K562 (cell line): ENCODE measurements around the gene ACAT2. TPM values are rescaled to one million over a fixed set of nuclear protein-coding genes. Genes with fewer than 3 reads are reported as not detected.

Experiments
- BDP1 ChIP-seq: IDR thresholded peaks from 3 replicates; pipeline ENCODE4 v1.6.1; 2011; ENCODE audit not compliant: insufficient read length, insufficient read depth
- EP400 ChIP-seq: fragments of 450-650 bp; IDR thresholded peaks from 2 replicates; pipeline ENCODE4 v1.6.1; 2017; ENCODE audit warnings: antibody characterized with exemption, mild to moderate bottlenecking, moderate library complexity
- FOXK1 ChIP-seq: sonication (generic); formaldehyde crosslinking; IDR thresholded peaks from 2 replicates; pipeline ENCODE4 v1.8.0; 2022; ENCODE audit warnings: missing genetic modification reagents, mild to moderate bottlenecking, borderline replicate concordance
- HCFC1 ChIP-seq: IDR thresholded peaks from 2 replicates; pipeline ENCODE4 v1.6.1; 2012; ENCODE audit warnings: low read depth, low read length, improper control_type of control experiment
- HMGN3 ChIP-seq: IDR thresholded peaks from 2 replicates; pipeline ENCODE4 v1.6.1; 2011; ENCODE audit warnings: borderline replicate concordance, low read depth, mild to moderate bottlenecking, mixed read lengths, low read length; ENCODE audit not compliant: insufficient read length; ENCODE audit errors: extremely low read depth
- HOXB6 ChIP-seq: fragments of 250-450 bp; sonication (Bioruptor Pico); IDR thresholded peaks from 2 replicates; pipeline ENCODE4 v1.5.1; 2022; ENCODE audit warnings: mild to moderate bottlenecking, borderline replicate concordance
- MYC ChIP-seq, 2 experiments: fragments of 250-450 bp in 1 of 2; sonication (Bioruptor Pico) in 1 of 2; IDR thresholded peaks; 2 replicates each; pipeline versions ENCODE4 v1.5.1 to v1.6.1; 2012 to 2021; ENCODE audit warnings: low read depth in 2 of 2, borderline replicate concordance in 1 of 2, improper control_type of control experiment in 1 of 2, low read length in 1 of 2, mild to moderate bottlenecking in 1 of 2, moderate library complexity in 1 of 2
- NCOA6 ChIP-seq: fragments of 450-650 bp; IDR thresholded peaks from 2 replicates; pipeline ENCODE4 v1.6.1; 2017; ENCODE audit warnings: mild to moderate bottlenecking
- RBBP5 ChIP-seq: fragments of 200-600 bp; sonication (generic); IDR thresholded peaks from 2 replicates; pipeline ENCODE4 v1.6.1; 2012; ENCODE audit warnings: borderline replicate concordance, mild to moderate bottlenecking, low read length, control low read depth, inconsistent platforms; ENCODE audit not compliant: insufficient read depth, poor library complexity, severe bottlenecking
- RHOXF2B ChIP-seq: fragments of 250-450 bp; sonication (Bioruptor Pico); conservative IDR thresholded peaks from 2 replicates; pipeline ENCODE4 v1.5.1; 2021
- SAFB2 ChIP-seq: fragments of 200-400 bp; formaldehyde crosslinking; IDR thresholded peaks from 2 replicates; pipeline ENCODE4 v1.6.1; 2018; ENCODE audit warnings: borderline replicate concordance, low read length, low read depth, moderate library complexity; ENCODE audit not compliant: severe bottlenecking
- SMAD2 ChIP-seq: fragments of 150-350 bp; IDR thresholded peaks from 2 replicates; pipeline ENCODE4 v1.6.1; 2014; ENCODE audit warnings: low read depth, mild to moderate bottlenecking, low read length
- SP1 ChIP-seq: sonication (generic); formaldehyde crosslinking; IDR thresholded peaks from 2 replicates; pipeline ENCODE4 v1.8.1; 2022; ENCODE audit warnings: mild to moderate bottlenecking, missing genetic modification reagents
- STAT5B ChIP-seq: fragments of 250-450 bp; sonication (Bioruptor Pico); IDR thresholded peaks from 2 replicates; pipeline ENCODE4 v1.8.0; 2021; ENCODE audit warnings: mild to moderate bottlenecking, inconsistent platforms
- XRCC4 ChIP-seq: IDR thresholded peaks from one replicate; pipeline ENCODE4 v1.6.1; 2011; ENCODE audit not compliant: insufficient read depth, insufficient read length; ENCODE audit errors: extremely low read depth
- ZC3H11A ChIP-seq: IDR thresholded peaks from 2 replicates; pipeline ENCODE4 v1.6.1; 2012; ENCODE audit warnings: low read depth, low read length, improper control_type of control experiment
- ZNF3 ChIP-seq: fragments of 250-450 bp; sonication (Bioruptor Pico); IDR thresholded peaks from 2 replicates; pipeline ENCODE4 v1.5.0; 2021; ENCODE audit warnings: mild to moderate bottlenecking, moderate library complexity
- ZNF354B ChIP-seq: fragments of 250-450 bp; sonication (Bioruptor Pico); IDR thresholded peaks from 2 replicates; pipeline ENCODE4 v1.4.0; 2020
- ZNF644 ChIP-seq: fragments of 200-800 bp; sonication (Bioruptor generic); IDR thresholded peaks from 2 replicates; pipeline ENCODE4 v1.6.1; 2016; ENCODE audit warnings: low read depth, missing genetic modification characterization, missing compliant biosample characterization
- ZNF707 ChIP-seq: fragments of 250-450 bp; sonication (Bioruptor Pico); conservative IDR thresholded peaks from 2 replicates; pipeline ENCODE4 v1.8.0; 2022; ENCODE audit warnings: inconsistent platforms, mild to moderate bottlenecking, moderate library complexity
- polyA plus RNA-seq, 8 experiments: library from polyadenylated mRNA; depleted of rRNA in 4 of 8; stranded (reverse) in 5 of 8; unstranded in 3 of 8; fragments of >200 nt; fragmentation: Nextera tagmentation in 2 of 8; fragmentation: Illumina TruSeq in 1 of 8; extraction: Ambion mirVana in 2 of 8; extraction: Trizol in 1 of 8; gene quantifications; 2 replicates each; pipeline versions ENCODE4 v1.2.1 to v1.2.3, GENCODE V29; 2011 to 2014; ENCODE audit warnings: inconsistent platforms in 1 of 8, missing spikeins in 1 of 8
- total RNA-seq, 7 experiments: library from RNA; depleted of rRNA in 6 of 7; stranded (reverse); fragments of >200 nt in 6 of 7; fragmentation: Illumina TruSeq in 2 of 7; extraction: Trizol in 2 of 7; gene quantifications; 2 replicates each; pipeline versions ENCODE4 v1.2.1 to v1.2.3, GENCODE V29; 2011 to 2021; ENCODE audit warnings: low replicate concordance in 1 of 7
- TF ChIP-seq, protein P1 (sequence below): sonication (generic); formaldehyde crosslinking; IDR thresholded peaks from 2 replicates; pipeline ENCODE4 v1.9.0; 2022; ENCODE audit warnings: mild to moderate bottlenecking, missing genetic modification reagents
- TF ChIP-seq, protein P2 (sequence below): fragments of 150-350 bp; IDR thresholded peaks from 2 replicates; pipeline ENCODE4 v1.6.1; 2014; ENCODE audit warnings: low read depth, mild to moderate bottlenecking, low read length, borderline replicate concordance

The ACAT2 gene
- total and polyA plus RNA-seq, 9 of the 15 experiments (the other 6 are each of a cell fraction or from before 2014, with no cell fraction given) = 63.0 to 309 (median 144) TPM

DNA sequence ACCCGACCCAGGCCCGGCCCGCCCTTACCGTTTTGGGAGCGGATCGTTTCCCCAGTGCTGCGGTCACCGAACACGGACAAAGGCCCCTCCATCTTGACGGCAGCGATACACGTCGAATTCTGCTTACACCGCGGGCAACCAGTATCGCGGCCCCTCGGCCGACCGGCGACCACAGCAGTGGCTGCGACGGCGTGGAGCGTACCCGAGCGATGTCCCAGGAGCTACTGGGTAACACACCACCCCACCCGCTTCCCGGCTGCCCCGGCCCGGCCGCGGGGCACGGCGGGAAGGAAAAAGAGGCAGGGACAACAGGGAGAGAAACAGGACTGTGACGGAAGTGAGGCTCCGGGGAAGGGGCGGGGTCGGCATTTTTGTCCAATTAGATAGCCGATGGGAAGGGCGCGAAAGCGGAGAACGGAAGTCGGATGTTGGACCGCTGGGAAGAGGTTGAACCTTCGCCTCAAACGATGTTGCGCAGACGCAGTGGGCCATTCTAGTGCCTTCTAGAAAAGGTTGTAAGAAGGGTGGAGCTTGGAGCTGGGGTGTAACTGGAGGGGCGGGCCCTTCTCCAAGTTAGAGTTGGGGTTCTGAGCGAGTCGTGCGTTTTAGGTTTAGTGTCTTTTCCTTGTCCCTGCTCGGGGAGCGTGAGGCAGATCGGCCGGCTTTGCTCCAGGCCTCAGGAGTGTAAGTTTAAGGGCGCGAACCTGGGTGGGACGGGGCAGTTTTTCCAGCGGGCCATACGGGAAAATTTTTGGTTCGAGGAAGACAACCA, 27.7 kb downstream of the ACAT2 start, which contains the start of gene TCP1 (continued):
- TF ChIP-seq HCFC1 (peak; percentile 78), HMGN3 (peak; percentile 33), ZNF3 (CRISPR knock-in tag) (no peak), MYC (IDR thresholded peaks at IDR 0.05; ENCODE audit: low read depth, low read length) (peak; percentile 83), MYC (CRISPR knock-in tag; IDR thresholded peaks at IDR 0.05; ENCODE audit: borderline replicate concordance, low read depth) (peak; percentile 58; the same call in 1 of the 2 replicates), ZC3H11A (no peak), ZNF707 (CRISPR knock-in tag) (0 out of 2 replicates have a peak, but pooled peaks have one; percentile 41), SP1 (CRISPR knock-in tag) (peak; percentile 74), SMAD2 (no peak), RHOXF2B (CRISPR knock-in tag) (0 out of 2 replicates have a peak, but pooled peaks have one; percentile 49), BDP1 (no peak), ZNF644 (tag) (peak; percentile 65; the same call in 1 of the 2 replicates), SAFB2 (no peak), HOXB6 (CRISPR knock-in tag) (0 out of 2 replicates have a peak, but pooled peaks have one; percentile 12), RBBP5 (peak; percentile 95), XRCC4 (no peak), NCOA6 (no peak), STAT5B (CRISPR knock-in tag) (no peak), FOXK1 (CRISPR knock-in tag) (peak; percentile 58; the same call in 1 of the 2 replicates), ZNF354B (CRISPR knock-in tag) (0 out of 2 replicates have a peak, but pooled peaks have one; percentile 7), EP400 (peak; percentile 89; the same call in 1 of the 2 replicates)
- TF ChIP-seq, protein P1, sequence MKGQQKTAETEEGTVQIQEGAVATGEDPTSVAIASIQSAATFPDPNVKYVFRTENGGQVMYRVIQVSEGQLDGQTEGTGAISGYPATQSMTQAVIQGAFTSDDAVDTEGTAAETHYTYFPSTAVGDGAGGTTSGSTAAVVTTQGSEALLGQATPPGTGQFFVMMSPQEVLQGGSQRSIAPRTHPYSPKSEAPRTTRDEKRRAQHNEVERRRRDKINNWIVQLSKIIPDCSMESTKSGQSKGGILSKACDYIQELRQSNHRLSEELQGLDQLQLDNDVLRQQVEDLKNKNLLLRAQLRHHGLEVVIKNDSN (CRISPR knock-in tag) = no peak; the same call in 1 of the 2 replicates
- TF ChIP-seq, protein P2, sequence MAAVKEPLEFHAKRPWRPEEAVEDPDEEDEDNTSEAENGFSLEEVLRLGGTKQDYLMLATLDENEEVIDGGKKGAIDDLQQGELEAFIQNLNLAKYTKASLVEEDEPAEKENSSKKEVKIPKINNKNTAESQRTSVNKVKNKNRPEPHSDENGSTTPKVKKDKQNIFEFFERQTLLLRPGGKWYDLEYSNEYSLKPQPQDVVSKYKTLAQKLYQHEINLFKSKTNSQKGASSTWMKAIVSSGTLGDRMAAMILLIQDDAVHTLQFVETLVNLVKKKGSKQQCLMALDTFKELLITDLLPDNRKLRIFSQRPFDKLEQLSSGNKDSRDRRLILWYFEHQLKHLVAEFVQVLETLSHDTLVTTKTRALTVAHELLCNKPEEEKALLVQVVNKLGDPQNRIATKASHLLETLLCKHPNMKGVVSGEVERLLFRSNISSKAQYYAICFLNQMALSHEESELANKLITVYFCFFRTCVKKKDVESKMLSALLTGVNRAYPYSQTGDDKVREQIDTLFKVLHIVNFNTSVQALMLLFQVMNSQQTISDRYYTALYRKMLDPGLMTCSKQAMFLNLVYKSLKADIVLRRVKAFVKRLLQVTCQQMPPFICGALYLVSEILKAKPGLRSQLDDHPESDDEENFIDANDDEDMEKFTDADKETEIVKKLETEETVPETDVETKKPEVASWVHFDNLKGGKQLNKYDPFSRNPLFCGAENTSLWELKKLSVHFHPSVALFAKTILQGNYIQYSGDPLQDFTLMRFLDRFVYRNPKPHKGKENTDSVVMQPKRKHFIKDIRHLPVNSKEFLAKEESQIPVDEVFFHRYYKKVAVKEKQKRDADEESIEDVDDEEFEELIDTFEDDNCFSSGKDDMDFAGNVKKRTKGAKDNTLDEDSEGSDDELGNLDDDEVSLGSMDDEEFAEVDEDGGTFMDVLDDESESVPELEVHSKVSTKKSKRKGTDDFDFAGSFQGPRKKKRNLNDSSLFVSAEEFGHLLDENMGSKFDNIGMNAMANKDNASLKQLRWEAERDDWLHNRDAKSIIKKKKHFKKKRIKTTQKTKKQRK = no peak
